NT2/D1 (cell line): ENCODE measurements around the gene SMAD5.

Experiments used
- YY1 ChIP-seq: IDR thresholded peaks from 2 replicates; pipeline ENCODE4 v1.6.1; 2011; ENCODE audit not compliant: insufficient read length, insufficient read depth
- ZNF274 ChIP-seq: IDR thresholded peaks from 2 replicates; pipeline ENCODE4 v1.6.1; 2011; ENCODE audit warnings: mild to moderate bottlenecking, low read depth, low read length

- no peak for TF ChIP-seq YY1
- TF ChIP-seq ZNF274, result no peak
These were observed 11.1 kb downstream of the SMAD5 start for GRCh38 chr5:136143763-136144162.
